ENCODE results near the gene FBXL7.

GRCh38 chr5:15611008-15611407 lies 111.0 kb downstream of the FBXL7 start:
- no peak for TF ChIP-seq EZH2 (IDR thresholded peaks at IDR 0.05; ENCODE audit: insufficient read depth, poor library complexity, severe bottlenecking)
- no peak for TF ChIP-seq EZH2phosphoT487 (IDR thresholded peaks at IDR 0.05; ENCODE audit: insufficient read depth, low read depth)

All from GM23248 (cell line).